Thymus (tissue), 11 donors: Measurements from ENCODE around the gene TBC1D1. TPM values are rescaled to one million over a fixed set of nuclear protein-coding genes. Genes with fewer than 3 reads are reported as not detected.

ENCODE experiments used
- DNase-seq, 9 donors: peaks; one replicate each; pipeline ENCODE4 v3.0.0-alpha.2; 2013; ENCODE audit warnings: low spot score in 9 of 9, low read depth in 6 of 9, missing footprints in 1 of 9
- H3K27ac ChIP-seq, 2 donors: one replicate each; pipeline ENCODE4 v1.5.1; 2013; ENCODE audit warnings: control low read depth in 1 of 2, low read depth in 1 of 2, low read length in 1 of 2, mild to moderate bottlenecking in 1 of 2, moderate library complexity in 1 of 2
- H3K27me3 ChIP-seq, 2 donors: one replicate each; pipeline ENCODE4 v1.5.1; 2013; ENCODE audit warnings: low read length in 1 of 2; ENCODE audit not compliant: control insufficient read depth in 2 of 2, insufficient read depth in 1 of 2
- H3K36me3 ChIP-seq, 2 donors: one replicate each; pipeline ENCODE4 v1.5.1; 2013; ENCODE audit warnings: low read length in 1 of 2, mild to moderate bottlenecking in 1 of 2, moderate library complexity in 1 of 2; ENCODE audit not compliant: control insufficient read depth in 2 of 2, insufficient read depth in 2 of 2
- H3K4me1 ChIP-seq, 2 donors: one replicate each; pipeline ENCODE4 v1.5.1; 2013; ENCODE audit warnings: low read length in 2 of 2; ENCODE audit not compliant: control insufficient read depth in 2 of 2, insufficient read depth in 2 of 2
- H3K4me3 ChIP-seq, 2 donors: one replicate each; pipeline ENCODE4 v1.5.1; 2013; ENCODE audit warnings: low read length in 2 of 2, control low read depth in 1 of 2, mild to moderate bottlenecking in 1 of 2
- H3K9me3 ChIP-seq, 2 donors: one replicate each; pipeline ENCODE4 v1.5.1; 2013; ENCODE audit warnings: low read length in 1 of 2, mild to moderate bottlenecking in 1 of 2; ENCODE audit not compliant: control insufficient read depth in 2 of 2, insufficient read depth in 1 of 2
- WGBS: extraction: QIAGEN DNeasy Blood & Tissue Kit; methylation state at CpG from one replicate; pipeline ENCODE4 v1.1.7; 2013; 5-methylcytosine and 5-hydroxymethylcytosine counted together
- polyA plus RNA-seq: library from polyadenylated mRNA; stranded (reverse); fragments of 200-250 nt; gene quantifications from one replicate; pipeline ENCODE4 v1.2.3, GENCODE V29; 2013
- total RNA-seq: library from RNA; stranded (reverse); fragments of 120-200 nt; gene quantifications from one replicate; pipeline ENCODE4 v1.2.4, GENCODE V29; 2013
- donor health status: healthy.

Gene TBC1D1
- total and polyA plus RNA-seq, 2 donors = 49.9 to 65.7 TPM

GRCh38 chr4:37949636-37950426 is 58.9 kb downstream of the TBC1D1 start:
- no peaks in the 10 kb centered on the region for H3K36me3 ChIP-seq
- no peak for DNase-seq
- no peaks in the 10 kb centered on the region for H3K4me1 ChIP-seq
- 95% methylated on average over 9 of the region's 9 CpGs for WGBS
- no peaks in the 10 kb centered on the region for H3K27me3 ChIP-seq
- no peaks in the 10 kb centered on the region for H3K9me3 ChIP-seq
- no peak overlapping the region for H3K4me3 ChIP-seq
- H3K27ac ChIP-seq = no peak overlapping the region

- no peaks in the 10 kb centered on the region for H3K36me3 ChIP-seq
- no peak overlapping the region for H3K4me3 ChIP-seq
- no peak overlapping the region for H3K27ac ChIP-seq
- H3K9me3 ChIP-seq = no peaks in the 10 kb centered on the region
- DNase-seq = no peak
- no peaks in the 10 kb centered on the region for H3K4me1 ChIP-seq
- 79% methylated on average over 10 of the region's 10 CpGs for WGBS
- no peaks in the 10 kb centered on the region for H3K27me3 ChIP-seq
Measured at GRCh38 chr4:37951461-37952352, 60.8 kb downstream of the TBC1D1 start.

- Histone ChIP-seq H3K4me1 (no peaks in the 10 kb centered on the region), H3K27me3 (no peaks in the 10 kb centered on the region)
Measured at GRCh38 chr4:37953156-37953555, 62.3 kb downstream of the TBC1D1 start.

GRCh38 chr4:37953620-37954293 is 62.9 kb downstream of the TBC1D1 start:
- WGBS = 89% methylated on average over 7 of the region's 7 CpGs
- no peaks in the 10 kb centered on the region for H3K9me3 ChIP-seq
- H3K4me3 ChIP-seq = no peak overlapping the region
- H3K4me1 ChIP-seq = no peaks in the 10 kb centered on the region
- no peak overlapping the region for H3K27ac ChIP-seq
- no peaks in the 10 kb centered on the region for H3K36me3 ChIP-seq
- no peak for DNase-seq
- no peaks in the 10 kb centered on the region for H3K27me3 ChIP-seq

More at GRCh38 chr4:37953156-37953555, 62.3 kb downstream of the TBC1D1 start:
- WGBS = 87% methylated on average over 1 of the region's 1 CpG
- Histone ChIP-seq H3K9me3 (no peaks in the 10 kb centered on the region), H3K36me3 (no peaks in the 10 kb centered on the region), H3K27ac (no peak overlapping the region), H3K4me3 (no peak overlapping the region)
- DNase-seq = no peak

GRCh38 chr4:37956941-37957340 is 66.1 kb downstream of the TBC1D1 start:
- H3K27me3 ChIP-seq = no peaks in the 10 kb centered on the region
- 86% methylated on average over 4 of the region's 4 CpGs for WGBS
- H3K27ac ChIP-seq = no peak overlapping the region
- no peaks in the 10 kb centered on the region for H3K4me1 ChIP-seq
- H3K36me3 ChIP-seq = no peaks in the 10 kb centered on the region
- H3K9me3 ChIP-seq = no peaks in the 10 kb centered on the region
- no peak for DNase-seq
- no peak overlapping the region for H3K4me3 ChIP-seq

- no peak for DNase-seq
- Histone ChIP-seq H3K9me3 (no peaks in the 10 kb centered on the region), H3K4me1 (no peaks in the 10 kb centered on the region), H3K4me3 (no peak overlapping the region), H3K36me3 (no peaks in the 10 kb centered on the region), H3K27ac (no peak overlapping the region), H3K27me3 (no peaks in the 10 kb centered on the region)
- WGBS = 88% methylated on average over 6 of the region's 6 CpGs
Measured at GRCh38 chr4:37958932-37959331, 68.0 kb downstream of the TBC1D1 start.

GRCh38 chr4:37960098-37960497 is 69.2 kb downstream of the TBC1D1 start, which contains the start of gene PTTG2:
TSS of gene PTTG2 (plus strand) at chr4:37960398. CDS start at chr4:37960435, 37 bp downstream.
- Histone ChIP-seq H3K4me1 (no peaks in the 10 kb centered on the region), H3K27ac (no peak within 1 kb of the TSS), H3K27me3 (no peaks in the 10 kb centered on the region), H3K36me3 (no peaks in the 10 kb centered on the region), H3K4me3 (no peak within 1 kb of the TSS), H3K9me3 (no peaks in the 10 kb centered on the region)
- DNase-seq = no peak
- WGBS = 97% methylated on average over 5 of the region's 5 CpGs

- Histone ChIP-seq H3K4me1 (no peaks in the 10 kb centered on the region), H3K4me3 (no peak overlapping the region), H3K27me3 (no peaks in the 10 kb centered on the region), H3K36me3 (no peaks in the 10 kb centered on the region), H3K9me3 (no peaks in the 10 kb centered on the region), H3K27ac (no peak overlapping the region)
- 89% methylated on average over 5 of the region's 5 CpGs for WGBS
- DNase-seq = no peak
Measured at GRCh38 chr4:37960679-37961450, 70.0 kb downstream of the TBC1D1 start.
